NCI-H1930 (cell line): ENCODE data around the gene MICAL3.
A peak's percentile ranks its signal among the peaks of the same experiment; 100 is the strongest.
"Not testable (repeated sequence)": the region's sequence is repeated elsewhere in the genome, so short reads cannot be mapped to it uniquely, and the experiment has no call there.

ENCODE experiments used
- DNase-seq, 2 experiments: peaks; one replicate each; lab custom pipeline; 2025; lab: John Stamatoyannopoulos, UW

Gene MICAL3

DNA sequence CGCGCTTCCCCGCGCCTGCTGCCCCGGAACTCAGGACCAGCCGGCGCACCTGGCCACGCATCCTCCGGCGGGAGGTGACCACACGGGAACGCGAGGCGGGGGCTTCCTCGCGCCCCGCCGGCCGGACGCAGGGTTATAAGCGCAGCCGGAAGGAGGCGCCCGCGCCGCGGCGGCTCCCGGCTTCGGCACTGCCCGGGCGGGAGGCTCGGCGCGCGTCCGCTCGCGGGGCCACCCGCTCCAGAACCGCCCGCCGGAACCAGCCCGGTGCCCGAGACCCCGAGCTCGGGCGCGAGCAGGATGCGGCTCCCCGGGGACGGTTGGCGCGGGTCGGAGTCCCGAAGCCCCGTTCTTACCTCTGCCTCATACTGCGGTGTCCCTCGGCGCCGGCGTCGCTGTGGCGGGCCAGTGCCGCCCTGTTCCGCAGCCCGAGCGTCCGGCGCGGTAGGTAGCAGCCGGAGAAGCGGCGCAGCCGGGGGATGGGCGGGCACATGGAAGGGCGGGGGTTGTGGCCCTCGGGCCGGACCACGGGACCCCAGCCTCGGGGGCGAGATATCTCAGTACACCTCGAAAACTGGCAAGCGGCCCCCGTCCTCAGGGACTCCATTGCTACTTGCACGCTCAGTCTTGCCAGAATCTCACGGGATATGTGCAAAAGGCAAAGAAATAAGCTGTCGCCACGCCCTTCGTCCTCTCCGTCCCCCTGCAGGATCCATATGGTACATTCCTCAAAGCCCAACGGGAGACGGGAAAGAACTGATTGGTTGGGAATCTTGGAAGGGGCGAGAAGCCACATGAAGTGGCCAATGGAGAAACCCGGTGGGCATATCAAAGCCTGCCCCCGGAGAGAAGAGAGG, 23.1 kb downstream of the MICAL3 start:
- peak; percentile 90 to 92 for DNase-seq

DNA sequence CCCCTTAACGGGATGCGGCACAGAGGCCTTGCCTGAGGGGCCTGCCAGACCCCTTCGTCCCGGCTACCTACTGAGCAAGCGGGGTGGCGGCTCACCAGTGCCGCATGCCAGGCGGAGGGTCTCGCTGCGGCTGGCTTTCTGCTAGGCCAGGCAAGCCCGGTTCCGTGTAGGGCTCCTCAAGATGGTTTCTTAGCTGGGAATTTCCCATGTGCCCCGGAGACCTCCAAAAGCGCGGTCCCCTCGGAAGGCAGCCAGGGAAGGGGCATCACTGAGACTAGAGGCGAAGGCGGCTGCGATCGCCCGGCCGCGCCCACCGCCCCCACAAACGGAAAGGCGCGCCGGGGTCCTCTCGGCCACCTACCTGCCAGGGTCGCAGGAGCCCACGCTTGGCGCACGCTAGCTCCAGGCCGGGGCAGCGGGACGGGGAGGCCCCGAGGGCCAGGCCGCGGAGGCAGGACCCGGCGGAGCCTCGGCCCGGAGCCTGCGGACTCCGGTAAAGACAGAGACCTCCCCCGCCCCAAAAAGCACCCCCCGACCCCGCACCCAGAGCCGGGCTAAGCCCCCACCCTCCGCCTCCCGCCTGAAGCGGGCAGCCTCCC, 23.8 kb downstream of the MICAL3 start:
- no peak for DNase-seq

DNA sequence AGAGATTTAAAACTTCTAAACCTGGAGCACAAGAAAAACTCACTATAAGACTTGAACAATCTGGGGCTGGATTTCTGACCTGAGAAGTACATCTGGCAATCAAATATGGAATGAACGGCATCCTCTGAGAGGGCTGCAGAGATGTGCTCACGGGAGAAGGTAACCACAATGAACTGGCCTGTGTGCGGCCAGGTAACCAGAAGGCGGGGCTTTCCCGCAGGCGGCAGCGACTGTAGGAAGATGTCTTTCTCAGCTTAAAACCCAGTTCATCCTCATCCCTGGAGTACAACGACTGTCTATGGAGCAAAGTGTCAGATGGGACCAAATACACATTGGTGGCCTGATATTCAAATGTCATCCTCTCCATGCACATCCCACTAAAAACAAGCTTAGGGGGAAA, 24.5 kb downstream of the MICAL3 start:
- DNase-seq, result no peak

DNA sequence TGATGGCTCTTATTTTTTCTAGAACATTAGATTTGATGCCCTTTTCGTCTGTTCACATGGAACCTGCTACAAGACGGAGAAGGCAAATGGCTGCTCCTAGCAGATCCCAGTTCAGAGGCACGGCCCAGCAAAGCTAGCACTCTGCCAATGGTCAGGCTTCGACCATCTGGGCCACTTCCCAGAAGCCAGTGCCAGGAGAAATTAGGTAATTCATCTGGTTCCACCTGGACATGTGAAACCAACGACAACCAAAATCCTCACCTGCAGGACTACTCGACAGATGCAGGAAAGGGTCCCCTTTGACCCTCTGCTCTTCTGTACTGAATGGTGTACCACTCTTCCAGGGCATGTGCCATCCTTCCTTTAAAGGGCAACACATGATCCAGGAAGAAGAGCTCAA, 25.4 kb downstream of the MICAL3 start:
- no peak for DNase-seq

DNA sequence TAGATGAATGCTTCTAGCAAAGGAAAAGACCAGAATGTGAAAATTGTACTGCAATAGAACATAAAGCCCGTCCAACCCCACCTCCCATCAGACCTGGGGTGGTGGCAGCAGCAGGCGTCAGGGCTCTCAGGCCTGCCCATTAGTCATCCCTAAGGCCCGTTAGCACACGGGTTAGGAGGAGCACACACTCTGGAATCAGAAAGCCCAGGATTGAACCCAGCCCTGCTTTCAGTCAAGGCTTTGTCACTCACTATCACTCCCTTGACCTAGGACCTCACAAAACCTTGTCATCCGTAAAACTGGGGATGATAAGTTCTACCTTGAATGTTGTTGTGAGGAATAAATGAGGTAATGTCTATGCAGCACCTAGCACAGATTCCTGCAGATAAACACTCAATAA, 26.9 kb downstream of the MICAL3 start:
- no peak for DNase-seq

DNA sequence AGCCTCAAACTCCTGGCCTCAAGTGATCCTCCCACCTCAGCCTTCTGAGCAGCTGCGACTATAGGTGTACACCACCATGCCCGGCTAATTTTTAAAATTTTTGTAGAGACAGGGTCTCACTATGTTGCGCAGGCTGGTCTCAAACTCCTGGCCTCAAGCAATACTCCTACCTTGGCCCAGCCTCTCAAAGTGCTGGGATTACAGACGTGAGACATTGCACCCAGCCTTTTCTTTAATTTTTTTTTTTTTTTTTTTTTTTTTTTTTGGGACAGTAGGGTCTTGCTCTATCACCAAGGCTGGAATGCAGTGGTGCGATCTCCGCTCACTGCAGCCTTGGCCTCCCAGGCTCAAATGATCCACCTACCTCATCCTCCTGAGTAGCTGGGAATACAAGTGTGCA, 29.1 kb downstream of the MICAL3 start:
- not testable (repeated sequence) for DNase-seq

DNA sequence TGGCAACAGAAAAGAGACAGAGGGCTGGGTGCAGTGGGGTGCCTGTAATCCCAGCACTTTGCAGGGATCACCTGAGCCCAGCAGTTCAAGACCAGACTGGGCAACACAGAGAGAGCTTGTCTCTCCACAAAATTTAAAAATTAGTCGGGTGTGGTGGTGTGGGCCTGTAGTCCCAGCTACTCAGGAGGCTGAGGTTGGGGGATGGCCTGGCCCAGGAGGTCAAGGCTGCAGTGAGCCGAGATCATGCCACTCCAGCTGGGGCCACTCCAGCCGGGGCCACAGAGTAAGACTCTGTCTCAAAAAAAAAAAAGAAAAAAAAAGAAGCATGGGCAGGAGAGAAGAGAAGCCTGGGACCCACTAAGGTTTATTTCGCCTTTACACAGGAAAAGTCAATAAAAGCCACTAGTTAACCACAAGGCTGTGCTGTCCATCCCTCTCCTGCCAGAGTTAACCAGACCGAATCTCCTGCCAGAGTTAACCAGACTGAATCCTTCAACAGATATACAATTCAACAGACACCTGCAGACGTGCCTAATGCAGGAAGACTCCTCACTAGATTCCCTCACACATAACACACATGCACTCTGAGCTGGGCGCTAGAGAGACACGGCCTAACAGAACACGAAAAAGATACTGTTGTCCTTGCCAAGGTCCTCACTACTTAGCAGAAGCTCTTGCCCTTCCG, 29.8 kb downstream of the MICAL3 start:
- no peak for DNase-seq

DNA sequence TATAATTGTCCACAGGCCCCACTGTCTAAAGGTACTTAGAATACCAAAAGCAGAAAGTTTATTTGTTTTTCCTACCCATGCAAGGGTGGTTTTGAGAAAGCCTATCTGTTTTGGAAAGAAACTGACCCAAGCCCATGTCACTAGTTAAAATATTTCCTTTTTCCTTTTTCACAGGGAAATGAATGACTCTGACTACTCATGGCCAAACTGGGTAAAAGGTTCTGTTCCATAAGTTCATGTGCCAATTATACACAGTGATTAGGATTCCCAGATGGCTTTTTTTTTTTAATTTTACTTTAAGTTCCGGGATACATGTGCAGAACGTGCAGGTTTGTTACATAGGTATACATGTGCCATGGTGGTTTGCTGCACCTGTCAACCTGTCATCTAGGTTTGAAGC, 31.4 kb downstream of the MICAL3 start:
- not testable (repeated sequence) for DNase-seq

DNA sequence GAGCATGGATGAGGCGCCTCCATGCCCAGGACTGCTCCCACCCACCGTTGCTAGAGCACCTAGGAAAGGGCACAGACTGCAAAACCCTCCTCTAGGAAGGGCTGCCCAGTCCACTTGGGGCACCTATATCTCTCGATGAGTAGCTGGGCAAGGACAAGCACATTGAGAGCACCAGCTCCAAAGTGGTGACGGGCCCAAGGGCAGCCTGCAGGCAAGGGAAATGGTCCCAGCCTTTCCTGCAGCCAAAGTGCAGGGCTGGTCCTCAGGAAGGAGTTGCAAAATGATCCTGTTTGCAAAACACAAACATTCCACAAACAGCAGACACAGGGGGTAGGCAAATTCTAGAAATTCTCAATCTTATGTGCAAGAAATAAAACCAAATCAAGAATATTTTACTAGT, 32.4 kb downstream of the MICAL3 start:
- DNase-seq, result not testable (repeated sequence)

DNA sequence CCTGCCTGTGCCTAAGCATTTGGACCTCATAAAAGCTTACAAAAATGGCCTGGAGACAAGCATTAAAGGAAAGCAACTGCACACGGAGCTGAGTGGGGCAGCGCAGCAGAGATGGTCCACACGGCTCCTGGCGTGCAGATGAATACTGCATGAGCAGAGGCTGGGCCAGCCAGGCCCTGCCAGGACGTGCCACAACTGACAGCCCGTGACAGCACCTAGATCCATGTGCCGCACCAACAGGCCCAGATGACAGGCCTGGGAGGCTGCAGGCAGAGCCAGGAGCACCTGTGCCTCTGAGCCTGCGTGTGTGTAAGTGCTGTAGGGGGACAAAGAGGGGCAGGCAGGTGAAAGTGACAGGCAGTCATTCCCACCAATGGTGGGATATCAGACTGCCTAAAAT, 33.4 kb downstream of the MICAL3 start:
- no peak for DNase-seq

DNA sequence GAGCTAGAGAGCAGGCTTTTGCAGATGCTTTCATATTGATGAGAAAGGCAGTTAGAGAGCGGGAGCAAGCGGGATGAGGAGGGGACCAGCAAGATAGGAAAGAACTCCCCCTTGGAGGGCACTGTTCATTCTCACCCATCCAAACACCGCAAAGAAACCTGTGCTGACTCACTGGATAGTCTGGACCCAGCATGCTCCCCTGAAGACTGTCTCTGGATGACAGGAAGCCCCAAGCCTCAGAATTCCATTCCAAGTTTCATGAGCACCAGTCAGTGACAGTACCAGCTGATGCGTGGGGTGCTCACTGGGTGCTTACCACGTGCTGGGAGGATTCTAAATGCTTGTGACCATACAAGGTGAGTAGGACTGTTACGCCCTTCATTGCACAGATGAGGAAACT, 34.2 kb downstream of the MICAL3 start:
- no peak for DNase-seq

DNA sequence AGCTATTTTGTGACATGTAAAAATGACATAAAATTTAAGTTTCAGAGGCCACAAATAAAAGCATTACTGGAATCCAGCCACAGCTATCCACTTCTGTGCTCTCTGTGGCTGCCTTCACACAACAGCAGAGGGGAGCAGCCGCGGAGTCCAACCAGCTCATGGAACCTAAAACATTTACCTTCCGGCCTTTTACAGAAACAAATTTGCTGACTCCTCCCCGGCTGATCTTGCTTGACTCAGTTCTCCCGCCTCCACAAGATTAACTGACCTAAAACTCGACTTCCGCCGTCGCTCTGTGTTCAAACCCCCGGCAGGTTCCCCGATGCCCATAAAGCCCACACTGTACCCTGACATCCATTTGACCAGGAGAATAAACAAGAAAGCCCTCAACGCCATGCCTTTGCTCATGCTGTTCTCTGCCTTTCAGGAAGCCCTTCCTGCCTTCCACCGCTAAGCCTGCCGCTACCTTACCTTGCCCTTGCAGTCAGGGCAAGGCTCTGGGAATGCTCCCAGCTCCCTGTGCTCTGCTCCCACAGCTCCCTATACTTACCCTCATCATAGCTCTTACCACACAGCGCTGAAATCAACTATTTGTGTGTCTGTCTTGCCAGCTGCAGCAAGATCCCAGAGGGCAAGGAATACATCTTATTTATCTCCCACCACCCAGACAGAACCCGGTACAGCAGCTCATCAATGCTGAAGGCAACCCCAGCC, 35.4 kb downstream of the MICAL3 start:
- no peak for DNase-seq

DNA sequence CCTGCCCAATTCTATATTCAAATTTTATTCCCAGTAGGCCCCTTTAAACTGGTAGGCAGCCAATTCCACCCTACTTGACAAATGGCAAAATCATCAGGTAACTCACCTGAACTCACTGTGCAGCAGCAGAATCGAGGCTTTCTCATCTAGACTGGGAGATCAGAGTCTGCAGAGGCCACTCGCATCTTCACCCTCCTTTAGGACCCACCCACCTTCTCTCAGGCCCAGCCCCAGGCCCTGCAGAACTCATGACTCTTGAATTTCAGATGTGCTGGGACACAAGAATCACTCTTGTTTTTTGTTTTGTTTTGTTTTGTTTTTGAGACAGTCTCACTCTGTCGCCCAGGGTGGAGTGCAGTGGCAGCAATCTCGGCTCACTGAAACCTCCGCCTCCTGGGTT, 38.8 kb downstream of the MICAL3 start:
- DNase-seq, result no peak

DNA sequence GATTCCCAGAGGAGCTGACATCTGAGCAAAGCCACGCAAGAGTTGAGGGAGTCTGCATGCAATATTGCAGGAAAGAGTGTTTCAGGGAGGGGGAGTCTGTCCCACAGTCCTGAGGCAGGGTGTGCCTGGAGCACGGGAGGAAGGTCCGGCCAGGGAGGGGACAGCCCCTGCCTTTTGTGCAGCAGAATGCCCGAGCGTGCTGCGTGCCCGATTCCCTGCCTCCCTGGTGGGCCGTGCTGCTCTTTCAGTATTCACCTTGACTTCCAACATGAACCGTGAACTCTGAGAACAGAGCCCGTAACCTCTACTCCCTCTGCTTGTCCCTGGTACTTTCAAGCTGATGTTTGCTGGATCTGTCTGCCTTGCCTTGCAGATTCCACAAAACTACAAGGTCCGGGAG, 39.3 kb downstream of the MICAL3 start:
- DNase-seq, result not testable (repeated sequence)

DNA sequence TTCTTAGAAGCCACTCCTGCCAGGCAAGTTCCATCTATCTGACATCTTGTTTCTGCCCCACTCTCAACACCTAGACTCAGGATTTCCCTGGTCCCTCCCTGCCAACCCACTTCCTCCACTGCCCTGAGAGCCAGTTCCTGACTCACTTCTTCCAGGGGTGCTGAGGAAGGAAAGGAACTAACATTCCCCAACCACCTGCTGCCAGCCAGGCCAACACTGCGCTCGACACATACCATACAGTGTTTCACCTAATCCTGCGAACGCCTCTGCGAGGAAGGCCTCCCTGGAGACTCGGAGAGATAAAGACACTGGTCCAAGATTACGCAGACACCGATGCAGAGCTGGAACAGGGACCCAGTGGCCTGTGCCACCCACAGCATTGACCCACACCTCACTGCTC, 40.2 kb downstream of the MICAL3 start:
- no peak for DNase-seq

DNA sequence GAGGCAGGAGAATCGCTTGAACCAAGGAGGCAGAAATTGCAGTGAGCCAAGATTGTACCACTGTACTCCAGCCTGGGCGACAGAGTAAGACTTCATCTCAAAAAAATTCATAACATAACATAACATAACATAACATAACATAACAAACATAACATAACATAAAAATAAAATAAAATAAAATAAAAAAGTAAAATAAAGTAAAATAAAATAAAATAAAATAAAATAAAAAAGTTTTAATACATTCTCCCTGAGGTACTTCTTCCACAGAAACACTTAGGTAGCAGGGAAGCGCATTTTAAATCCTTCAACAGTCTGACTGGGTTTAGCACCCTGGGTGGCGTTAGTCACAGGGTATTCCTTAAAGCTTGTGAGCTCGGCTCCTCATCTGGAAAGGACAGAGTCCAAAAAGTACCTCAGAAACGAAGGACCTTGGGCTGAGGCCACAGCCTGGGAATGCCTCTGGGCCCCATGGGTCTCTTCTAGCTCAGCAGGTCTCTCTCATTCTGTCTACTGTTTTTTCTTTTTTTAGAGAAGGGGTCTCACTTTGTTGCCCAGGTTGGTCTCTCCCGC, 41.7 kb downstream of the MICAL3 start:
- DNase-seq, result no peak

DNA sequence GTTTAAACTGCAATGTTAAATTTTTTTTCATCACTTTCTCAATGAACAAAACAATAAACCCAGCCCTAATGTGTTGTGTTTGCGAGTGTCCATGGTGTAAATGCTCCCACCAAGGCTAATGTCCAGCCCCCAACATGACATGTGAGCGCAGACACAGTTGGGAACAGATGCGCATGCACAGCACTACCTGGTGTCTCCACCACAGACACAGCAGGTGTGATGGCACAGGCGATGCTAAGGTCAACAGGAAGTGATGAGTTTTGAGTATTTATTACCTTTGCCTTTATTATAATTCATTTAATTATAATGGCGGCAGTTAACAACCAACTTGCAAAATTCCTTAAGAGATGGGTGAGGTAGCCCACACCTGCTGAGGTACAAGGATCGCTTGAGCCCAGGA, 42.9 kb downstream of the MICAL3 start:
- DNase-seq, result no peak

DNA sequence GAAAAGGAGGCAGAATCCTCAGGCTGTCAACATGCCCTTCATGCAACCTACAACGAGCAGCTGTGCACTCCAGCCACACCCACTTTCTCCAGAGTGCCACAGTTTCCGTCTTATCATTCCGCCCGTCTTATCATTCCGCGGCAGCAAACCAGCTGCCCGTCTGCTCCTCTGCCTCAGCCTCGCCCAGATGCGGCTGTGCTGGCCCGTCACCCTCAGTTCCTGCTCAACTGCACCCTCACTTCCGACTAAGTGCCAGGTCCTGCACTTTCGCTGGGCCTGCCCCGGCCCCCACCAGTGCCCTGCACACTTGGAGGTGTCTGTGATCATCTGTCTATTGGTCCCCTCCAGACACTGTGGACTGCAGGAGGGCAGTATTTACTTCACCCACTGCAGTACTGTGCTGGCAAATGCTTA, 43.7 kb downstream of the MICAL3 start:
- DNase-seq, result no peak

DNA sequence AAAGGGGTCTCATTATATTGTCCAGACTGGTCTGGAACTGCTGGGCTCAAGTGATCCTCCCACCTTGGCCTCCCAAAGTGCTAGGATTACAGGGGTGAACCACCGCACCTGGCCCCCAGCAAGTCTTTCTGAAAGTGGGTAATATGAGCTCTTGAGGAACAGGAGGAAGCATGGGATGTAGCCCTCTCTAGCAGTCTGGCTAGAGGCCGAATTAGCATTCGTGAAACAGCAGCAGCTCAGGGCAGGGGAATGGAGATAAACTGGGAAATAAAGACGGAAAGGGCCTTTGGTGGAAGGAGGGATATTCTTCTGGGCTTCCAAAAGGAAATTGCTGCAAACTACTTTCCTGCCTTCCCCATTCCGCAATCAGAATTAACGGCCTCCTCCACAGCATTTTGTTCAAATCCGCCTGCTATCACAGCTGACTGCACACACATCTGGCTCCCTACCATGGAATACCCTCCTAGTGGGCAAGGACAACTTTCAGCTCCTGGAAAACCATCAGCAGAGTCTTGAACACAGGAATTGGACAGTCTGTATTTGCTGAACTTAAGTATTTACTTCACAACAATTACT, 44.3 kb downstream of the MICAL3 start:
- no peak for DNase-seq

DNA sequence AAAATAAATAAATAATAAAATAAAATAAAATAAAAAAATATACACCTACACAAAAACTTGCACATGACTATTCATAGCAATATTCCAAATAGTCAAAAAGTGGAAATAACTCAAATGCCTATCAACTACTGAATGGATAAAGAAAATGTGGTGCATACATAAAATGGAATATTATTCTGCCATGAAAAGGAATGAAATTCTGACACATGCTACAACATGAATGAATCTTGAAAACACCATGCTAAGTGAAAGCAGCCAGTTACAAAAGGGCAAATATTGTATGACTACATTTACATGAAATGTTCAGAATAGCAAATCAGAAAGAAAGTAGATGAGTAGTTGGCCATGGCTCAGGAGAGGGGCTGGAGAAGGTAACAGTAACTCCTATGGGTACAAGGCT, 46.3 kb downstream of the MICAL3 start:
- DNase-seq, result no peak

DNA sequence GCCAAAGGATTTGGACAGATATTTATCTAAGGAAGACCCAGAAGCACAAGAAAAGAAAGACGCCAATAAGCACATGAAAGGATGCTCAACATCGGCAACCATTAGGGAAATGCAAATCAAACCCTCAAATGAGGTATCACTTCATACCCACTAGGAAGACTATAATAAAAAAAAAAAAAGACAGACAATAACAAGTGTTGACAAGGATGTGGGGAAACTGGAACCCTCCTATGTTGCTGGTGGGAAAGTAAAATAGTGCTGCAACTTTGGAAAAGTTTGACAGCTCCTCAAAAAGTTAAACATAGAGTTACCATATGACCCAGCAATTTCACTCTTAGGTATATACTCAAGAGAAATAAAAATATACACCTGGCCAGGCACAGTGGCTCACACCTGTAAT, 47.0 kb downstream of the MICAL3 start:
- no peak for DNase-seq

DNA sequence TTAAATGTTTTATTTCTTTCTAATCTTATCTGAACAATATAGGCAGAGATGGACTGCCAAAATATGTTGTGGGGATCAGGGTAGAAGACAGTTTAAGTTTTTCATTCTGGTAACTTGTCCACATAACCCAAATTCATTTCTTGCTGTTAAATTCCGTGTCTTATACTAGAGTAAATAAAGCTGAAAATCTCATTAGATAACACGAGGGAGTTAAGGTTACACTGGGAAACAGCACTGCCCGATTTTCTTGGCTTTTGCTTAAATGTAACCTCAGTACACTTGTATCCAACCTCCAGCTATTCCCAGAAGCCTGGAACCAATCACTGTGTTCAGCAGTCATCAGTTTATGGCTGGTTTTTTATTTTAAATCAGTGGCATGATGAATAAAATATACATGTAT, 48.2 kb downstream of the MICAL3 start:
- no peak for DNase-seq
